Caki2 (cell line): ENCODE data around the gene CFLAR. TPM values are rescaled to one million over a fixed set of nuclear protein-coding genes. Genes with fewer than 3 reads are reported as not detected.
A peak's percentile ranks its signal among the peaks of the same experiment; 100 is the strongest.
"Not testable (repeated sequence)": the region's sequence is repeated elsewhere in the genome, so short reads cannot be mapped to it uniquely, and the experiment has no call there.

Source experiments
- DNase-seq: peaks from one replicate; pipeline ENCODE4 v3.0.0-alpha.2; 2015; ENCODE audit warnings: low read depth
- in situ Hi-C: cut with HindIII; loops from 2 replicates; pipeline ENCODE4 v1.10.0; 2016; ENCODE audit warnings: low sequenced_read_pairs, low pct_unique_long_range_greater_than_20kb, mixed read lengths
- total RNA-seq: library from RNA; depleted of rRNA; stranded (reverse); fragments of >200 nt; shearing (Covaris generic); gene quantifications from 2 replicates; pipeline ENCODE4 v1.2.3, GENCODE V29; 2014; ENCODE audit warnings: low replicate concordance

CFLAR gene
- total RNA-seq, 1 experiment from 2014 or later: 99.7 TPM

DNA sequence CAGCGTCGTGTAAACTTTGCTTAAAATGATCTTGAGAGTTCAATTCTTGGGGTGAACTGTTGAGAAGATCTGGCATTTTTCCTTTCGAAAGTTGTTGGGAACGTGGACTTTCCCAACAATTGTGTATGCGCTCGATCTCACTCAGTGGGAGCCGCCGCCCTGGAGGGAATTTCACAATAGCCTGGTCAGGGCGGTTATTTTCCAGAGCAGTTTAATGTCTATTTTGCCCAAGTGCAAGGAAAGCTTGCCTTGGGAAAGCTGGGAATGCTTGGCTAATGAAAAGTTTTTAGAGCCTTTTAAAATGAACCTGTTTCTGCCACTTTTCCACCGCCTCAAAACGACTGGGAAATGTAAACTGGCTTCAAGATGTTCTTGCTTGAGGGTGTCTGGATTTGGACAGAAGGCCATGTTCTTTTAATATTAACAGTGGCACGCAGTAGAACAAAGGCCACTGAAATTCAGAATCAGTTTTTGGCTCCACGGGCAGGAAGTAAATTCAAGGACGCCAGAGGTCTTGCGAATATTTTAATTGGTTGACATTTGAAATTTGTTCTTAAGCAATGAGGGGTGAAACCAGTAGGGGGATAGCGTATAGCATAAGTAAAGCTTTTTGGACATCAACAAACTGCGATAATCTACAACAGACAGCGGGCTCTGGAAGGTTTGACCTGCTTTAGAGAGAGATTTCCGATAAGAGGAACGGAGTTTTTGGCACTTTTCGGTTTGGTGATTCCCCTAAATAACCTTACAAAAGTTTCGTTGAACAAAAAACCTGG is 1.2 kb downstream of the CFLAR start:
- in situ Hi-C loops: loop anchor here (5.0 kb wide), 1 partner anchor 35 kb away; no protein-coding TSS in a partner anchor
- DNase-seq: peak; percentile 88

DNA sequence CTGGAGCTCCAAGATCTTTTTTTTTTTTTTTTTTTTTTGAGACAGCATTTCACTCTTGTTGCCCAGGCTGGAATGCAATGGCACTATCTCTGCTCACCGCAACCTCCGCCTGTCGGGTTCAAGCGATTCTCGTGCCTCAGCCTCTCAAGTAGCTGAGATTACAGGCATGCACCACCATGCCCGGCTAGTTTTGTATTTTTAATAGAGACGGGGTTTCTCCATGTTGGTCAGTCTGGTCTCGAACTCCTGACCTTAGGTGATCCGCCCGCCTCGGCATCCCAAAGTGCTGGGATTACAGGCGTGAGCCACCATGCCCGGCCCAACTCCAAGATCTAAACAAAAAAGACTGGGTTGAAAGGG is 1.8 kb downstream of the CFLAR start:
- in situ Hi-C loops: loop anchor here (5.0 kb wide), 1 partner anchor 35 kb away; no protein-coding TSS in a partner anchor

DNA sequence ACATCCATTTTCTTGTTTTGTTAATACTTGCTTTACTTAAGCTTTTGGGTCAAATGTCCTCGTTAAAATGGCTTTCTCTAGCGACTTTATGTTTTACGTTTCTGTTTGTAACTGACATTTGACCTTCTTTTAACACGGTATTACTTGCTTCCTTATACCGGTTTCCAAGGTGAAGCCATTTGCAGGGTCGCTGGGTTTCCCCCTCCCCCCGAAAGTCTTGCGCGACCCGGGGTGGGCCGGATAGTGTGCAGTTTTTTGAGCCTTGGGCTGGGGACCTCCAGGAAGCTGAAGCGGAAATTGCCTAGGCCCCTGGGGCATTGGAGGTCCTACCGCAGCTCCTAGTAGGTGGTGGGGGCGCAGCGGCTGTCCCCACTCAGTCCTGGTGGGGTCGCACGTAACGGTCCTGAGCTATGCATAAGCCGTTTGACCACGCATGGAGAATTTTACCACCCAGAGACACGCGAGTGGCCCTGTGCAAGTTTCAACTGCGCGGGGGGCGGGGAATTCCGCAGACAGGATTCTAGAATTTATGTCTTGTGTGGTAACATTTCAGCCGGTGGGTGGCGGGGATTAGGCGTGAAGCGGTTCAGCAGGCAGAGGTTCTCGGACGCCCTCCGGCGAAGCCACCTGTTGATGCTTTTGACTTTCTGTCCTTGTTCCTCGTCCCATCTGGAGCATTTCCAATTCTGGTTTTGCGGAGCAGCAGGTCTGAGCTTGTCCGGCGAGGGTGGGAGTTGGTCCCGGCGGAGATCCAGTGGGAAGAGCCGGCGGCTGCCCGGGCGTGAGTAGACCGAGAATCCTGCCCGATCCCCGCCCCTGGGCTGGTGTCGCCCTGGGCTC is 2.4 kb downstream of the CFLAR start:
- peak; percentile 96 for DNase-seq
- in situ Hi-C loops: loop anchor here (5.0 kb wide), 1 partner anchor 34 kb away; no protein-coding TSS in a partner anchor

More for the DNA sequence above, 1.8 kb downstream of the CFLAR start:
- DNase-seq: not testable (repeated sequence)

DNA sequence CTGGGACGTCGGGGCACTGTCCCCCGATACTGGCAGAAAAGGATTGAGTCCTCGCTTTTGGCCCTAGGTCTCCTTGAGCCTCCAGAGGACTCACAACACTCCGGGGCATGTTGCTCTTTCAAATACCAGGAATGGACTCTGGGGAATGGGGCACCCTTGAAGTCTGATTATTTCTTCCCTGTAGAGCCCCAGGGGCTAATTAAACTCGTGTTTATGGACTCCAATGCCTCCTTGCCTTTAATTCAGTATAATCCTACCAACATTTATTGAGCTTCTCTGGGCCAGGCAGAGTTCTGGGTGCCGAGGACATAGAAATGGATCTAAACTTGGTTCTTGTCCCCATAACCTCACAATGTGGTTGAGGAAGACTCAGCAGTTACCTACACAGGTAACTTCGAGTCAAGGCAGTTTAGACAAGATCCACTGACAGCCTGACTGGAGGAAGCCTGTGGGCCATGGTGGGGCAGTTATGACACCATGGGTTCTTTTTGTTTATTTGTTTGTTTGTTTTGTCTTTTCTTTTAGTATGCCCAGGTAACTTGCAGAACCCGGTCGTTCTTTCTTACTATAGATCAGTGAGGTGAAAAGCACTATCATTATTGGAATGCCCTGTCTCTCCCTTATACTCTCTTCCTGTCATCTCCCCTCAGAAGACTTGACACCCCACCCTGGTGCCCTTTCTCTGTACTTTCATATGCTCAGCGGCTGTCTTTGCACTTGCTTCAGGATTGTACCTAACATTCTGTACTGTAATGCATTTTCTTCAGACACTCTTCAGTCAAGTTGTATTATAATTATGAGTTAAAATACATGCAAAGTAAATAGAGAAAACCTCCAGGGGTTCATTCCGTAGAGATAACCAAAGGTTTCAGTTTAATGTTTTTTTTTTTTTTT is 3.2 kb downstream of the CFLAR start:
- in situ Hi-C loops: loop anchor here (5.0 kb wide), 1 partner anchor 33 kb away; no protein-coding TSS in a partner anchor
- DNase-seq: peak; percentile 60

DNA sequence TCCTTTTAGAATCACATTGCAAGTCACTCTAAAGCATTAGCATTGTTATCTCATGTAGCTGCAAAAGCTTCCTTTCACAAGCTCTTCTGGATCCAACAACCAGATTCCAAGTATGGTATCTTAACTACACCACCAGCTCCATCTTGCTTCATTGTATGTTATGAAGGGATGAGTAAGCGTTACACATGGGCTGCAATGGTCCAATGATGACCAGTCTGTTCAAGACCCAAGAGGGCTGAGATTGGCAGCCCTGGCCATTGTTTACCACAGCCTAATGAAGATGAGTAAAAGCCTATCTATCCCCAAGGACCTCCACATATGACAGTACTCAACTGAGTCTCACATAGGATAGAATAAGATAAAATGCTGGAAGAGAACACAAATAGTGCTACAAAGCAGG is 6.3 kb downstream of the CFLAR start:
- in situ Hi-C loops: no loop called here
- peak; percentile 30 for DNase-seq

DNA sequence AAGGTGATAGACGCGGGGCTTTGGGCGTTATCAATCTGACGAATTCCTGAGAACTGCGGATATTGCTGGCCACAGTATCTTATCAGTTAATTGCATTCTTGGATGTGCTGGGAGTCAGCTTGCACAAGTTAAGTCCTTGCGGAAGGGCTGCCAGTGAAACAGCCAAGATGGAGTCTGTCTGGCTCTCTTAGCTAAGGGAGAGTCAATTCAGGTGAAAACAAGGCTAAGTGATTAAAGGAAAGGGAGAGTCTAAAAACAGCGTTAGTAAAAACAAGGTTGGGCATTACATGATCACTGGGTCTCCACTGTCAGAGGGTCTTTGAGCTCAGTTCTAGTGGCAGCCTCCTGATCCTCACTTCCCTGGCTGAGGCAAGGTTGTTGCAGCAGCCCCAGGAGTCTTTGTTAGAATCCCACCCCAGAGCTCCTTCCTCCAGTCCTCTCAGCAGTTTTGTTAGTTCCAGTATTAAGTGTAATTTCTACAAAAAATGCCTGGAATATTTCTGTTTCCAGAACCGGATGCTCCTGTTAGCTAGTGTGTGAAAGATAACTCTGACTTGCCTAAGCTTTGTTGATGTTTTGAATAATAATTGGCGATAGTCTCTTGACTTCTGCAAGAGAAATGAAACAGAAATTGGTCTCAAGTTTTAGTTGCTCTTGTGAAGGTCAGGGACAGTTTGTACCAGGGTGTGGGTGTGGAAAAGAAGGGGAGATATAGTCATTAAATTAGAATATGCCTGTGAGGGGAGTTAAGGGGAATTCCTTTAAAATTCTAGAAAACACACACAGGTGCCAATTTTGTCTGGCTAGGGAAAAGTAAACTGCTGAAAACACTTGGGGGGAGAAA is 10.6 kb downstream of the CFLAR start:
- in situ Hi-C loops: no loop called here
- DNase-seq: peak; percentile 57

DNA sequence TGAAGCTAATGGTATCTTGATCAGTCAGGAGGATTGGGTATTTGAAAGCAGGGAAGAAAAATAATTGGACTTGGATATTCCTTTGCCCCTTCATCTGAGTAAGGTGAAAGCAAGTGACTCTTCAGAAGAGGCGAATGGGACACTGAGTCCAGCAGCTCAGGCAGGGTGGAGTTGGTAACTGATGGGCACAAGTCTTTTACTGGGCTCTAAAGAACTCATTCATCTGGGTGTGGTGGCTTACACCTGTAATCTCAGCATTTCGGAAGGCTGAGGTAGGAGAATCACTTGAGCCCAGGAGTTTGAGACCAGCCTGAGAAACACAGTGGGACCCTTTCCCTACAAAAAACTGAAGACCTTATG is 11.2 kb downstream of the CFLAR start:
- DNase-seq: no peak
- in situ Hi-C loops: no loop called here

DNA sequence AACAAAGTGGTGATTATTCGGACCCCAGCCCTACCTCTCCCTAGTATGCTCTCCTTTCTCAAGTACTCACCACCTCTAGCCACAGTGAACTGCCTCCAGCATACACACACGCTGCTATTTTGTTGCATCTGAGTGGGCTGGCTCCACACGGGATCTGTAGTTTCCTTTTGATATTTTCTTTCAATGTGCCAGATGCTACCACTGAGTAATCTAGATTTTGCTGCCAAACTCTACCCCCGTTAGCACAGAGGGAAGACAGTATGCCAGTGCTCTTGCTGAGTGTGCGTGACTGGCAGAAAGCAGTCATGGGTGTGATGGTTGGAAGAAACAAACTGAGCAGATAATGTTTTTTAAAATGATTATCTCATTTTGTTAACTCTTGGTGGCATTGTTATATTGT is 11.6 kb downstream of the CFLAR start:
- DNase-seq: peak; percentile 88
- in situ Hi-C loops: no loop called here

DNA sequence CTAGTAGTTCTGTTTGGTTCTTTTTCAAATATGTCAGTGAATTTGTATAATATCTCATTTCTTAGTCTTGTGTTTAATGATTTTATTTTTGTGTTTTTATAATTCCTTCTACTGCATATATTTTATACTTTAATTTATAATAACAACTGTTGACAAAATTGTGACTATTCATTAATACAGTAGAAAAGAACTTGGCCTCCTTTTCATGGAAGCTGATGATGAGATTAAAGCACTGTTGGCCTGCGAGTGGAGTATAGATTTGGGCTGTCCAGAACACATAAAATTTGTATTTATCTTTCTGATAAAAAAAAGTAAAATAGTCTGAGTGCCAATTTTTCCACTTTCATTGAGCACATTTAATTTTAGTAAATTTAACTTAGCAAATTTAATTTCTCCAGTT is 12.1 kb downstream of the CFLAR start:
- in situ Hi-C loops: no loop called here
- DNase-seq: no peak

DNA sequence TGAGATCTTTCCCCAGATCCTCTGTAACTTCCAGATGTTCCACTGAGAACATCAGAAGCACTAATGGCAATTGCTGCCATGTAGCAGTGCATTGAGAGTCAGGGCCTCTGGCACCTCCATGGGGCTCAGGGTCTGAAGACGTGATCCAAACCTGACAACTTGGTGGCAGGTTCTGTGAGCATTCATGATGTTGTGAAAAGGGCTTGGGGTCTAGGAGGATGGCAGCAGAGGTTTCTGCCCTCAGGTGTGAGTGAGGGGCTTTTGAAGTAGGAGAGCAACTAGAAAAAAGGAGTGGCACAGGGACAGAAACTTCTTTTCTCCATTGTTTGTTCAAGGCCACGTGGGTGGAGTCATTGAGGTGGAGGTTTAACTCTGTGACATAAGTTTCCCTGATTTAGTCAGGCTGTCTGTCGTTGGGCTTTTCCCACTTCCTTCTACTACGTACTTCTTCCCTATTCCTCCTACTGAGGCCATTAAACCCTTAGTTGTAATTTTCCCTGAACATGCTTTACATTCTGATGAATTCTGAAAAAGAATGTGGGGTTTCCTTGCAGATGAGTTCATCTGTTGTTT is 13.1 kb downstream of the CFLAR start:
- DNase-seq: peak; percentile 86

DNA sequence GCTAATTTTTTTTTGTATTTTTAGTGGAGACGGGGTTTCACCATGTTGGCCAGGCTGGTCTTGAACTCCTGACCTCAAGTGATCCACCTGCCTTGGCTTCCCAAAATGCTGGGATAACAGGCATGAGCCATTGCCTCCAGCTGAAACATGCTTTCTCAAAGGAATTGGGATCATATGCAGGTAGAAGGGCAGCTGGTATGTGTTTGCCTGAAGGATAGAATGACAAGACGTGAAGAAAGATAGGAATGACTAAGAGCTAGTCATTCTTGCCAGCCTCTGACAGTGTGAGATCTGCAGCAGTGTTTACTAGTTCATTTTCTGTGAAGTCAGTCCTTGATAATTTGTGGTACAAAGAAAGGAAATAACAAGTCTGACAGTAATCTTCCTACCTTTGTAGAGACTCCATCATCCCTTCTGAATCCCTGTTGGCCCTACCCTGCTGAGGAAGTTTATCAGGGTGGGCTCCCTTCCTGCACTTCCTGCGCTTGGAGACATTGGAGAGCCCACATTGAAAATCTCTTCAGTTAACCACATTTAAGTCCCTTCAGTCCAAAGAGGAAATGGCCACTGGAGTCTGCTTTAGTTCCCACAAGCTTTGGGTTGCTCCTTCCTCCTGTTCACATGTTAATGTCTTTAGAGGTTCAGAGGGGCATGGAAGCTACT is 14.7 kb downstream of the CFLAR start:
- in situ Hi-C loops: no loop called here
- DNase-seq: peak; percentile 75

More for the DNA sequence above, 13.1 kb downstream of the CFLAR start:
- in situ Hi-C loops: no loop called here

DNA sequence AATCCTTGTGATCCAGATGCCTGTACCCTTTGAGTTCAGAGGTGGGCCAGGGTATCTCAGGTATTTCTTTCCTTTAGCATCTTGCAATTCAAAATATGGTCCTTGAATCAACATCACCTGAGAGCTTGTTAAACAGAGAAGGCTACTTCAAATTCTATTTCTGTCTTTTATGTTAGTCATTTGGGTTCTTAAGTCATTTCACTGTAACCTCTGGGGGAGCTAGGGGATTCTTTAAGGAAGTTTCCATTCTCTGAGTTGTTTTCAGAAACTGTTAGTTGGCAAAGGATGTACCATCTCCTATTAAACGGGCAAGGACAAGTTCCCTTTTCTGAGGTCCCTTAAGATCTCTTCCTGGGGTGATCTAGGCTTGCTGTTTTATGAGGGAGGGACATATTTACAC is 16.6 kb downstream of the CFLAR start:
- DNase-seq: no peak
- in situ Hi-C loops: no loop called here

DNA sequence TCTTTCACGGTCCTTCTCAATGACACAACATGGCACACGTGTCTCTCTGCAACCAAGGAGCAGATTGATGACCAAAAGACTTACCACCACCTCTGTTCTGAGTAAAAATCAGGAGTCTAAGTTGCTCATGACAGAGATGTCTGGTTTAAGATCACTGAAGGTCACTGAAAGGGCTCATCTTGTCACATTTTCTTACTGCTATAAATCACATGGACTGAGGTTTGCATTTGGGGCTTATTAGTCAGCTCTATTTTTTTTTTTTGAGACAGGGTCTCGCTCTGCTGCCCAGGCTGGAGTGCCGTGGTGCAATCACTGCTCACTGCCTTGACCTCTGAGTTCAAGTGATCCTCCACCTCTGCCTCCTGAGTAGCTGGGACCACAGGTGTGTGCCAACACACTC is 19.4 kb downstream of the CFLAR start:
- in situ Hi-C loops: no loop called here
- DNase-seq: peak; percentile 94

DNA sequence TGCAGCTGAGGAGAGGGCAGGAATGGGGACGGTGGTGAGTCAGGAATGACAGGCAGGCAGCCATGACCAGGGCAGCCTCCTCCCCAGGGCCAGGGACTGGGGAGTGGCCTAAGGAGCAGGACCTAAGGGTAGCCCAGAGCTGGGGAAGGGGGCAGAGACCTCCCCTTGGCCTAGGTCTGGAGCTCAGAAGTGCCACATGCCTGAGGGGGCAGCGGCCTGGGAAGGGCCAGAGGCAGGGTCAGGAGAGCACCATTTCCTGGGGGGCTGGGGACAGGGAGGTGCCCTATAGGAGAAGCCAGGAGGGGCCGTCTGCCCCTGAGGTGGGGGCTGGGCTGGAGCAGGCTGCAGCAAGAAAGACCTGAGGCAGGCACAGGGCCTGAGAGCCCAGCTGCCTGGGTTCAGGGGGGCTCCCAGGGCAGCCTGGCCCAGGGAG is 20.9 kb downstream of the CFLAR start:
- DNase-seq: peak; percentile 51
- in situ Hi-C loops: no loop called here

DNA sequence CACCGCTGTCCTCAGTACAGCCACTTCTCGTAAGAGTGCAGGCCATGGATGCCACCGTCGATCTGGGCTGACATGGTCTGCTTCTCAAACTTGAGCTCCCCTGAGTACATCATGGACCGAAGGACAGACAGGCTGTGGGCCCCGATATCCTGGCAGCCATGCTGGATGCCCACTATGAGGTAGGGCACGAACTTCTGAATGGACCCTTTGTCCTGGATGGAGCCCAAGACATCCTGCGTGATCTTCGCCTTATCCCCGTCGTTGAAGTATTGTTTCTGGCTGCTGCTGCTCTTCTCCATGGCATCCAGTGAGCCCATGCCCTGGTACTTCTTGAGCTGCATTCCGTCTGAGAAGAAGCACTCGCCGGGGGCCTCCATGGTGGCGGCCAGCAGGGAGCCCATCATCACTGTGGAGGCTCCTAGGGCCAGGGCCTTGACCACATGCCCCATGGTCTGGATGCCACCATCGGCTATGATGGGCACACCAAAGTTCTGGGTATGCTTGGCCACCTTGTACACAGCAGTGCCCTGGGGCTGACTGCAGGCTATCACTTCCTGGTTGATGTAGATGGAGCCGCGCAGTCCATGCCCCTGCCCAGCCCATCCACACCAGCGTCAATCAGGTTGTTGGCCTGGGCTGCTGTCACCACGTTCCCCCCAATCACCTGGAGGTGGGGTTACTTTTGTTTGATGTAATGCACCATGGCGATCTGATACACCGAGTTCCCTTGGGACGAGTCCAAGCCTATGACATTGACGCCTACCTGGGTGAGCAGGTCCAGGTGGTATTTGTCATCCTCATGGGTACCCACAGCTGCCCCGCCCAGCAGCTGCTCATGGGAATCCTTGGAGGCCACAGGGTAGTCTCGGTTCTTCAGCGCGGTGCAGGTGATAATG is 21.8 kb downstream of the CFLAR start:
- in situ Hi-C loops: no loop called here
- DNase-seq: no peak
